GM19455 (cell line): Measurements from ENCODE around the gene TSPAN1.
A peak's percentile ranks its signal among the peaks of the same experiment; 100 is the strongest.

Experiments used
- ATAC-seq: cut with Tn5 transposase; IDR thresholded peaks from one replicate; pipeline ENCODE4 v1.9.1; 2021; ENCODE audit not compliant: unreplicated experiment

The TSPAN1 gene

GRCh38 chr1:46186076-46186475 lies 11.2 kb downstream of the TSPAN1 start:
- no peak for ATAC-seq

GRCh38 chr1:46187106-46187869 lies 12.4 kb downstream of the TSPAN1 start:
- ATAC-seq: no peak

- ATAC-seq: no peak
These were observed 13.6 kb downstream of the TSPAN1 start for GRCh38 chr1:46188295-46189030.

GRCh38 chr1:46190539-46190938 lies 15.7 kb downstream of the TSPAN1 start:
- ATAC-seq: no peak

- ATAC-seq: no peak
These were observed 16.3 kb downstream of the TSPAN1 start for GRCh38 chr1:46191033-46191701.

GRCh38 chr1:46192171-46192570 lies 17.3 kb downstream of the TSPAN1 start:
- no peak for ATAC-seq

GRCh38 chr1:46193285-46193684 lies 18.4 kb downstream of the TSPAN1 start:
- ATAC-seq: no peak

GRCh38 chr1:46193984-46194570 lies 19.2 kb downstream of the TSPAN1 start:
- no peak for ATAC-seq

GRCh38 chr1:46194641-46195193 lies 19.8 kb downstream of the TSPAN1 start:
- ATAC-seq: no peak

GRCh38 chr1:46196609-46197008 lies 21.7 kb downstream of the TSPAN1 start:
- no peak for ATAC-seq

GRCh38 chr1:46197560-46197963 lies 22.7 kb downstream of the TSPAN1 start:
- ATAC-seq: no peak

- ATAC-seq: peak; percentile 93
These were observed 23.3 kb downstream of the TSPAN1 start, which contains the start of gene POMGNT1 for GRCh38 chr1:46197964-46198811. Gene POMGNT1 (minus strand): TSS chr1:46198434. CDS start chr1:46197821, 613 bp downstream.

- ATAC-seq: no peak
These were observed 24.4 kb downstream of the TSPAN1 start for GRCh38 chr1:46199233-46199749.

GRCh38 chr1:46203738-46204405 lies 29.0 kb downstream of the TSPAN1 start:
- no peak for ATAC-seq

GRCh38 chr1:46204406-46204742 lies 29.5 kb downstream of the TSPAN1 start:
- no peak for ATAC-seq

GRCh38 chr1:46205141-46205540 lies 30.3 kb downstream of the TSPAN1 start:
- no peak for ATAC-seq

- no peak for ATAC-seq
These were observed 30.9 kb downstream of the TSPAN1 start for GRCh38 chr1:46205791-46206190.

- ATAC-seq: no peak
These were observed 31.5 kb downstream of the TSPAN1 start for GRCh38 chr1:46206399-46206798.

- ATAC-seq: no peak
These were observed 35.7 kb downstream of the TSPAN1 start for GRCh38 chr1:46210561-46210960.
